ENCODE measurements around the gene SNAI3. TPM values are rescaled to one million over a fixed set of nuclear protein-coding genes. Genes with fewer than 3 reads are reported as not detected.

SNAI3 gene
- total RNA-seq, 1 experiment from 2014 or later = 9.1 TPM

- TF ChIP-seq MXD4 (CRISPR knock-in tag; IDR thresholded peaks at IDR 0.05; ENCODE audit: borderline replicate concordance) (no peak), JUN (CRISPR knock-in tag; IDR thresholded peaks at IDR 0.05) (no peak), ZNF317 (CRISPR knock-in tag; IDR thresholded peaks at IDR 0.05; ENCODE audit: borderline replicate concordance, low read depth) (no peak), ZNF512 (CRISPR knock-in tag; IDR thresholded peaks at IDR 0.05; ENCODE audit: borderline replicate concordance) (no peak), USF1 (CRISPR knock-in tag; IDR thresholded peaks at IDR 0.05) (no peak), ERG (CRISPR knock-in tag; IDR thresholded peaks at IDR 0.05) (no peak), ZNF121 (CRISPR knock-in tag; IDR thresholded peaks at IDR 0.05) (no peak), SP1 (CRISPR knock-in tag; conservative IDR thresholded peaks at IDR 0.05) (no peak), HMGA2 (CRISPR knock-in tag; IDR thresholded peaks at IDR 0.05) (no peak), SOX15 (CRISPR knock-in tag; IDR thresholded peaks at IDR 0.05) (no peak), GRHL2 (CRISPR knock-in tag; IDR thresholded peaks at IDR 0.05; ENCODE audit: insufficient replicate concordance, severe bottlenecking) (no peak), GTF2I (CRISPR knock-in tag; conservative IDR thresholded peaks at IDR 0.05) (no peak), ZNF263 (CRISPR knock-in tag; IDR thresholded peaks at IDR 0.05; ENCODE audit: low read depth) (no peak), FOXK1 (CRISPR knock-in tag; IDR thresholded peaks at IDR 0.05) (no peak)
- Mint-ChIP-seq H3K4me1 (peaks cover 44% of the 10 kb centered on the region), H3K27ac (no peak overlapping the region), H3K9me3 (no peaks in the 10 kb centered on the region), H3K36me3 (0 out of 2 replicates have a peak, but pooled peaks cover 8% of the 10 kb centered on the region), H3K4me3 (peak overlapping the region; percentile 69), H3K27me3 (ENCODE audit: low read depth) (peaks cover 18% of the 10 kb centered on the region)
- ChIA-PET POLR2A (no interaction called here), CTCF (interaction anchor here (1.6 to 5.0 kb wide), 6 partner anchors 14 to 102 kb away, joined by 4 to 34 read pairs (median 8); partner anchors contain the start of gene SNAI3)
- no peak for ATAC-seq
- no peak for DNase-seq (ENCODE audit: low spot score)
Measured at GRCh38 chr16:88635671-88636319, 50.5 kb downstream of the SNAI3 start.

- Mint-ChIP-seq H3K27ac (no peak overlapping the region), H3K4me3 (peak overlapping the region; percentile 69), H3K36me3 (0 out of 2 replicates have a peak, but pooled peaks cover 8% of the 10 kb centered on the region), H3K4me1 (peaks cover 38% of the 10 kb centered on the region), H3K27me3 (ENCODE audit: low read depth) (peaks cover 13% of the 10 kb centered on the region), H3K9me3 (no peaks in the 10 kb centered on the region)
- no peak for TF ChIP-seq TEAD4 (CRISPR knock-in tag; IDR thresholded peaks at IDR 0.05)
- TF ChIP-seq GTF2I (CRISPR knock-in tag; conservative IDR thresholded peaks at IDR 0.05) = 0 out of 2 replicates have a peak, but pooled peaks have one; percentile 44
- 0 out of 2 replicates have a peak, but pooled peaks have one; percentile 11 for TF ChIP-seq E2F4 (CRISPR knock-in tag; IDR thresholded peaks at IDR 0.05; ENCODE audit: borderline replicate concordance, low read depth)
- TF ChIP-seq ZNF219 (CRISPR knock-in tag; IDR thresholded peaks at IDR 0.05; ENCODE audit: borderline replicate concordance) = 0 out of 2 replicates have a peak, but pooled peaks have one; percentile 1
- TF ChIP-seq FOXJ3 (CRISPR knock-in tag; IDR thresholded peaks at IDR 0.05; ENCODE audit: borderline replicate concordance) = no peak
- TF ChIP-seq SMAD4 (CRISPR knock-in tag; IDR thresholded peaks at IDR 0.05) = 0 out of 2 replicates have a peak, but pooled peaks have one; percentile 3
- TF ChIP-seq MAX (CRISPR knock-in tag; IDR thresholded peaks at IDR 0.05) = peak; percentile 35; the same call in 1 of the 2 replicates
- TF ChIP-seq FOXP1 (CRISPR knock-in tag; IDR thresholded peaks at IDR 0.05; ENCODE audit: borderline replicate concordance) = peak; percentile 58; the same call in 1 of the 2 replicates
- DNase-seq (ENCODE audit: low spot score) = no peak
- CTCF ChIA-PET = interaction anchor here (2.4 to 5.0 kb wide), 2 partner anchors 24 to 102 kb away, joined by 8 to 34 read pairs; no protein-coding TSS in a partner anchor
- POLR2A ChIA-PET = no interaction called here
- no peak for ATAC-seq
Measured at GRCh38 chr16:88634994-88635670, 51.2 kb downstream of the SNAI3 start.
